IMR-90 (cell line): ENCODE measurements around the gene IDH3G. TPM values are rescaled to one million over a fixed set of nuclear protein-coding genes. Genes with fewer than 3 reads are reported as not detected.
A peak's percentile ranks its signal among the peaks of the same experiment; 100 is the strongest.

Experiments
- ATAC-seq: fragments of 200-7000 bp; cut with Tn5 transposase; 2 replicates; pipeline ENCODE4 v1.9.1; 2020; ENCODE audit warnings: low read depth, mild to moderate bottlenecking, moderate library complexity
- BruUV-seq: library from RNA; stranded (reverse); fragments of 400-500 nt; replicated peaks from 2 replicates; lab custom pipeline; 2021; lab: Mats Ljungman, UMichigan
- CTCF ChIA-PET: fragments of 300-600 bp; formaldehyde crosslinking; extraction: SDS; loops from one replicate; lab custom pipeline; 2021; ENCODE audit warnings: antibody characterized with exemption; lab: Yijun Ruan, JAX
- POLR2A ChIA-PET: fragments of 300-600 bp; sonication (Branson Sonifier 250); formaldehyde crosslinking; loops from one replicate; lab custom pipeline; 2022; ENCODE audit warnings: antibody characterized with exemption; ENCODE audit not compliant: unreplicated experiment; lab: Charles Lee
- DNase-seq: peaks from one replicate; pipeline ENCODE4 v3.0.0; 2013
- H2AFZ ChIP-seq: replicated peaks from 2 replicates; pipeline ENCODE3; 2013; ENCODE audit warnings: low read length, mild to moderate bottlenecking; ENCODE audit not compliant: poor library complexity
- H2AK5ac ChIP-seq: 2 replicates; pipeline ENCODE4 v1.6.1; 2013; ENCODE audit warnings: low read depth, low read length, inconsistent platforms
- H2AK9ac ChIP-seq: replicated peaks from 2 replicates; pipeline ENCODE3; 2013; ENCODE audit warnings: mild to moderate bottlenecking, low read depth, low read length, moderate library complexity; ENCODE audit not compliant: poor library complexity
- H2BK120ac ChIP-seq: 2 replicates; pipeline ENCODE4 v1.6.1; 2013; ENCODE audit warnings: low read depth, low read length, inconsistent platforms
- H2BK15ac ChIP-seq: 3 replicates; pipeline ENCODE4 v1.6.1; 2013; ENCODE audit warnings: low read depth, low read length, inconsistent platforms
- H2BK20ac ChIP-seq: 2 replicates; pipeline ENCODE4 v1.6.1; 2013; ENCODE audit warnings: low read depth, mild to moderate bottlenecking, inconsistent platforms, low read length, moderate library complexity
- H2BK5ac ChIP-seq: 2 replicates; pipeline ENCODE4 v1.6.1; 2013; ENCODE audit warnings: mild to moderate bottlenecking, low read depth, low read length, inconsistent platforms; ENCODE audit not compliant: poor library complexity, severe bottlenecking
- H3K14ac ChIP-seq: replicated peaks from 2 replicates; pipeline ENCODE4 v1.6.1; 2013; ENCODE audit warnings: low read depth, low read length, inconsistent platforms
- H3K18ac ChIP-seq: 2 replicates; pipeline ENCODE4 v1.6.1; 2013; ENCODE audit warnings: low read depth, low read length, control low read depth
- H3K23ac ChIP-seq: 2 replicates; pipeline ENCODE4 v1.6.1; 2013; ENCODE audit warnings: low read depth, low read length, inconsistent platforms
- H3K27ac ChIP-seq: 2 replicates; pipeline ENCODE4 v1.5.1; 2013; ENCODE audit warnings: mild to moderate bottlenecking, control low read depth, low read length; ENCODE audit not compliant: insufficient read depth
- H3K27me3 ChIP-seq: 2 replicates; pipeline ENCODE4 v1.6.1; 2013; ENCODE audit warnings: low read length; ENCODE audit not compliant: control insufficient read depth, insufficient read depth
- H3K36me3 ChIP-seq: 2 replicates; pipeline ENCODE4 v1.6.1; 2013; ENCODE audit warnings: low read length, mixed read lengths; ENCODE audit not compliant: control insufficient read depth, insufficient read depth
- H3K4ac ChIP-seq: 2 replicates; pipeline ENCODE4 v1.6.1; 2013; ENCODE audit warnings: low read depth, low read length, inconsistent platforms
- H3K4me1 ChIP-seq: 2 replicates; pipeline ENCODE4 v1.6.1; 2013; ENCODE audit warnings: low read length, mixed read lengths; ENCODE audit not compliant: control insufficient read depth, insufficient read depth
- H3K4me2 ChIP-seq: 2 replicates; pipeline ENCODE4 v1.6.1; 2013; ENCODE audit warnings: low read depth, mild to moderate bottlenecking, control low read depth, low read length, moderate library complexity
- H3K4me3 ChIP-seq: 2 replicates; pipeline ENCODE4 v1.5.1; 2013; ENCODE audit warnings: low read depth, mild to moderate bottlenecking, control low read depth, low read length, moderate library complexity; ENCODE audit not compliant: insufficient read depth
- H3K56ac ChIP-seq: 2 replicates; pipeline ENCODE4 v1.6.1; 2013; ENCODE audit warnings: low read length, inconsistent platforms; ENCODE audit not compliant: insufficient read depth; ENCODE audit errors: extremely low read depth
- H3K79me1 ChIP-seq, 2 experiments: 2 replicates each; pipeline ENCODE4 v1.6.1; 2013; ENCODE audit warnings: low read length in 2 of 2, inconsistent platforms in 1 of 2, low read depth in 1 of 2
- H3K9ac ChIP-seq: 2 replicates; pipeline ENCODE4 v1.6.1; 2013; ENCODE audit warnings: low read depth, low read length, control low read depth
- H3K9me1 ChIP-seq: 2 replicates; pipeline ENCODE4 v1.6.1; 2013; ENCODE audit warnings: low read length, inconsistent platforms; ENCODE audit not compliant: insufficient read depth
- H3K9me3 ChIP-seq: 2 replicates; pipeline ENCODE4 v1.6.1; 2013; ENCODE audit warnings: low read length; ENCODE audit not compliant: control insufficient read depth, insufficient read depth
- H4K20me1 ChIP-seq: 2 replicates; pipeline ENCODE4 v1.6.1; 2013; ENCODE audit warnings: low read length, inconsistent platforms; ENCODE audit not compliant: insufficient read depth
- H4K5ac ChIP-seq: 2 replicates; pipeline ENCODE4 v1.6.1; 2013; ENCODE audit warnings: mild to moderate bottlenecking, low read depth, low read length, control low read depth
- H4K8ac ChIP-seq, 2 experiments: 2 replicates each; pipeline ENCODE4 v1.6.1; 2013; ENCODE audit warnings: low read depth in 2 of 2, low read length in 2 of 2, control low read depth in 1 of 2, inconsistent platforms in 1 of 2
- H4K91ac ChIP-seq: 2 replicates; pipeline ENCODE4 v1.6.1; 2013; ENCODE audit warnings: low read depth, low read length, inconsistent platforms; ENCODE audit not compliant: insufficient read depth
- CTCF ChIP-seq: conservative IDR thresholded peaks from 2 replicates; pipeline ENCODE4 v1.5.1; 2012; ENCODE audit warnings: mild to moderate bottlenecking, low read depth, low read length, improper control_type of control experiment
- FOS ChIP-seq: fragments of 150-350 bp; IDR thresholded peaks from 2 replicates; pipeline ENCODE4 v1.6.1; 2016; ENCODE audit warnings: low read depth, low read length
- MAZ ChIP-seq: IDR thresholded peaks from 2 replicates; pipeline ENCODE4 v1.6.1; 2012; ENCODE audit warnings: low read depth, mild to moderate bottlenecking, low read length, improper control_type of control experiment, moderate library complexity, borderline replicate concordance
- POLR2A ChIP-seq: IDR thresholded peaks from 2 replicates; pipeline ENCODE4 v1.6.1; 2012; ENCODE audit warnings: mild to moderate bottlenecking, low read depth, low read length
- WGBS, 2 experiments: methylation state at CpG; one replicate each; pipeline versions ENCODE4 v1.1.5 to v1.1.7; 2013; ENCODE audit warnings: missing lambda C conversion rate in 2 of 2; ENCODE audit not compliant: insufficient read length in 1 of 2; ENCODE audit errors: extremely low coverage in 2 of 2; 5-methylcytosine and 5-hydroxymethylcytosine counted together
- dilution Hi-C: fragments of 300-500 bp; cut with HindIII; formaldehyde crosslinking; loops from one replicate; pipeline ENCODE4 v1.14.3; 2018; ENCODE audit warnings: low sequenced_read_pairs; ENCODE audit not compliant: unreplicated experiment
- in situ Hi-C: fragments of 300-500 bp; cut with MboI; formaldehyde crosslinking; loops from 3 replicates; pipeline ENCODE4 v1.14.3; 2019; ENCODE audit warnings: low sequenced_read_pairs, inconsistent platforms, mixed read lengths
- intact Hi-C: fragments of 100-400 bp; cut with micrococcal nuclease; formaldehyde crosslinking; loops from 2 replicates; pipeline ENCODE4 v1.10.0; 2022
- polyA plus RNA-seq, 3 experiments: library from polyadenylated mRNA; depleted of rRNA; stranded (reverse); fragments of >200 nt; gene quantifications; 2 replicates each; pipeline ENCODE4 v1.2.3, GENCODE V29; 2012; ENCODE audit warnings: low replicate concordance in 1 of 3
- total RNA-seq: library from RNA; depleted of rRNA; stranded (reverse); fragments of >200 nt; gene quantifications from 2 replicates; pipeline ENCODE4 v1.2.3, GENCODE V29; 2012

Gene IDH3G
- total and polyA plus RNA-seq, 2 of the 4 experiments (the other 2 are of a cell fraction): 79.4 to 85.7 TPM

GRCh38 chrX:153766098-153766817 lies 27.9 kb downstream of the IDH3G start:
- ChIA-PET CTCF (no interaction called here), POLR2A (no interaction called here)
- Histone ChIP-seq H4K8ac (peak overlapping the region; percentile 35 to 90; a peak in 2 of 4 replicates), H3K27me3 (no peaks in the 10 kb centered on the region), H2AK5ac (peak overlapping the region; percentile 83), H2BK15ac (peak overlapping the region; percentile 1; the same call in 1 of the 3 replicates), H3K4me3 (peak overlapping the region; percentile 56), H4K5ac (peak overlapping the region; percentile 94), H2AK9ac (peak overlapping the region; percentile 96), H4K20me1 (no peaks in the 10 kb centered on the region; the same call in 1 of the 2 replicates), H3K18ac (peak overlapping the region; percentile 92), H3K9me1 (no peaks in the 10 kb centered on the region), H2BK20ac (no peak overlapping the region; the same call in 1 of the 2 replicates), H4K91ac (peak overlapping the region; percentile 91; the same call in 1 of the 2 replicates), H3K27ac (peak overlapping the region; percentile 94), H3K23ac (peak overlapping the region; percentile 72), H2BK5ac (peak overlapping the region; percentile 95), H3K4ac (peak overlapping the region; percentile 94), H2BK120ac (peak overlapping the region; percentile 85), H2AFZ (peak overlapping the region; percentile 89), H3K4me2 (peak overlapping the region; percentile 93), H3K14ac (peak overlapping the region; percentile 84), H3K4me1 (peaks cover 17% of the 10 kb centered on the region), H3K9me3 (no peaks in the 10 kb centered on the region; the same call in 1 of the 2 replicates), H3K9ac (peak overlapping the region; percentile 72), H3K56ac (0 out of 2 replicates have a peak overlapping the region, but pooled peaks have one; percentile 32), H3K79me1 (peaks cover 0 to 17% of the 10 kb centered on the region in 2 experiments; a peak in 2 of 4 replicates), H3K36me3 (no peaks in the 10 kb centered on the region; the same call in 1 of the 2 replicates)
- intact Hi-C loops: loop anchor here (1.0 kb wide), 1 partner anchor 29 kb away; no protein-coding TSS in a partner anchor
- peak; percentile 71 for DNase-seq
- 33% methylated on average over 9 of the region's 21 CpGs; no CpG with 5 or more reads in 1 of the 2 experiments for WGBS, 2 experiments
- dilution Hi-C loops: no loop called here
- no peak for TF ChIP-seq CTCF
- TF ChIP-seq POLR2A: no peak
- peak; percentile 93 for TF ChIP-seq MAZ
- peak; percentile 29; the same call in 1 of the 2 replicates for TF ChIP-seq FOS
- peak; percentile 85 for ATAC-seq
- BruUV-seq: no TSS peak
- in situ Hi-C loops: loop anchor here (10.0 kb wide), 1 partner anchor 199 kb away; no protein-coding TSS in a partner anchor
